SK-N-MC (cell line): ENCODE measurements around the gene B3GAT1.

Source experiments
- EZH2 ChIP-seq: fragments of 200-600 bp; sonication (generic); IDR thresholded peaks from one replicate; pipeline ENCODE4 v1.6.1; 2017; ENCODE audit warnings: antibody characterized with exemption
- POLR2AphosphoS5 ChIP-seq: IDR thresholded peaks from 2 replicates; pipeline ENCODE4 v1.6.1; 2012; ENCODE audit warnings: mild to moderate bottlenecking, low read depth, low read length, borderline replicate concordance

GRCh38 chr11:134340354-134340964 is 71.6 kb downstream of the B3GAT1 start:
- TF ChIP-seq POLR2AphosphoS5 (no peak), EZH2 (no peak)
